HG03175 (cell line): ENCODE data around the gene STARD5.

Source experiments
- ATAC-seq: cut with Tn5 transposase; IDR thresholded peaks from one replicate; pipeline ENCODE4 v1.9.1; 2021; ENCODE audit warnings: mild to moderate bottlenecking, moderate library complexity; ENCODE audit not compliant: unreplicated experiment

Gene STARD5

GRCh38 chr15:81296186-81296585, 27.8 kb downstream of the STARD5 start:
- ATAC-seq: no peak

GRCh38 chr15:81295486-81296121, 28.3 kb downstream of the STARD5 start:
- ATAC-seq: no peak

- no peak for ATAC-seq
These were observed 29.4 kb downstream of the STARD5 start for GRCh38 chr15:81294516-81294880.

- ATAC-seq: peak; percentile 65
These were observed 30.0 kb downstream of the STARD5 start for GRCh38 chr15:81293728-81294515.

- peak; percentile 43 for ATAC-seq
These were observed 31.4 kb downstream of the STARD5 start for GRCh38 chr15:81292523-81293001.

- ATAC-seq: no peak
These were observed 31.9 kb downstream of the STARD5 start for GRCh38 chr15:81291916-81292522.

GRCh38 chr15:81289910-81290309, 34.0 kb downstream of the STARD5 start:
- ATAC-seq: no peak

- no peak for ATAC-seq
These were observed 35.3 kb downstream of the STARD5 start for GRCh38 chr15:81288616-81289015.

- no peak for ATAC-seq
These were observed 35.9 kb downstream of the STARD5 start for GRCh38 chr15:81288040-81288439.

- peak; percentile 57 for ATAC-seq
These were observed 37.3 kb downstream of the STARD5 start for GRCh38 chr15:81286621-81287121.

GRCh38 chr15:81285461-81285860, 38.5 kb downstream of the STARD5 start:
- ATAC-seq: no peak

GRCh38 chr15:81284256-81285031, 39.5 kb downstream of the STARD5 start:
- ATAC-seq: peak; percentile 51

- no peak for ATAC-seq
These were observed 41.0 kb downstream of the STARD5 start for GRCh38 chr15:81282911-81283310.

- no peak for ATAC-seq
These were observed 41.4 kb downstream of the STARD5 start for GRCh38 chr15:81282606-81282895.

GRCh38 chr15:81281766-81282605, 42.0 kb downstream of the STARD5 start:
- no peak for ATAC-seq

- no peak for ATAC-seq
These were observed 42.5 kb downstream of the STARD5 start for GRCh38 chr15:81281456-81281735.

GRCh38 chr15:81280696-81281455, 43.1 kb downstream of the STARD5 start:
- no peak for ATAC-seq

- ATAC-seq: no peak
These were observed 44.1 kb downstream of the STARD5 start for GRCh38 chr15:81279621-81280485.
